DMS114 treated with DMSO at 0.1 percent for 48 hours (cell line): ENCODE measurements around the gene UHRF1.

ENCODE experiments used
- DNase-seq: peaks from one replicate; lab custom pipeline; 2025; ENCODE audit not compliant: unreplicated experiment; lab: John Stamatoyannopoulos, UW

Gene UHRF1

GRCh38 chr19:4987256-4987655 lies 78.0 kb downstream of the UHRF1 start:
- no peak for DNase-seq

- no peak for DNase-seq
Observed at GRCh38 chr19:4987692-4988370, 78.5 kb downstream of the UHRF1 start.

- DNase-seq, result no peak
Observed at GRCh38 chr19:4988770-4989251, 79.5 kb downstream of the UHRF1 start.

- DNase-seq, result no peak
Observed at GRCh38 chr19:4990306-4990705, 81.0 kb downstream of the UHRF1 start.

- DNase-seq, result no peak
Observed at GRCh38 chr19:4991538-4991937, 82.2 kb downstream of the UHRF1 start.

GRCh38 chr19:4991996-4992698 lies 82.8 kb downstream of the UHRF1 start:
- no peak for DNase-seq

- no peak for DNase-seq
Observed at GRCh38 chr19:4993683-4994082, 84.4 kb downstream of the UHRF1 start.

GRCh38 chr19:4996701-4997100 lies 87.4 kb downstream of the UHRF1 start:
- DNase-seq, result no peak

- DNase-seq, result no peak
Observed at GRCh38 chr19:4997297-4997696, 88.0 kb downstream of the UHRF1 start.

GRCh38 chr19:5000120-5000611 lies 90.9 kb downstream of the UHRF1 start:
- no peak for DNase-seq

- no peak for DNase-seq
Observed at GRCh38 chr19:5001615-5002014, 92.3 kb downstream of the UHRF1 start.

GRCh38 chr19:5002143-5002542 lies 92.8 kb downstream of the UHRF1 start:
- DNase-seq, result no peak

GRCh38 chr19:5003781-5004180 lies 94.5 kb downstream of the UHRF1 start:
- no peak for DNase-seq

GRCh38 chr19:5005096-5005495 lies 95.8 kb downstream of the UHRF1 start:
- no peak for DNase-seq

GRCh38 chr19:5006201-5006600 lies 96.9 kb downstream of the UHRF1 start:
- DNase-seq, result no peak

- DNase-seq, result no peak
Observed at GRCh38 chr19:5006821-5007220, 97.5 kb downstream of the UHRF1 start.
